Astrocyte (in vitro differentiated cells and primary cell): ENCODE data around the gene NTN1. TPM values are rescaled to one million over a fixed set of nuclear protein-coding genes. Genes with fewer than 3 reads are reported as not detected.

Source experiments
- DNase-seq: peaks from one replicate; pipeline ENCODE4 v3.0.0-alpha.2; 2010; ENCODE audit warnings: low read depth
- FAIRE-seq: peaks from 2 replicates; lab custom pipeline; 2011; peaks lifted over from hg19 to GRCh38; lab: Jason Lieb, UNC
- H2AFZ ChIP-seq: 2 replicates; pipeline ENCODE4 v1.6.0; 2012; ENCODE audit warnings: low read depth, low read length, inconsistent platforms
- H3K27ac ChIP-seq: 2 replicates; pipeline ENCODE4 v1.5.1; 2011; ENCODE audit warnings: low read depth, low read length, inconsistent platforms
- H3K27me3 ChIP-seq: 2 replicates; pipeline ENCODE4 v1.6.0; 2011; ENCODE audit warnings: low read length, inconsistent platforms; ENCODE audit not compliant: insufficient read depth
- H3K36me3 ChIP-seq: 2 replicates; pipeline ENCODE4 v1.5.1; 2011; ENCODE audit warnings: low read length, inconsistent platforms; ENCODE audit not compliant: insufficient read depth
- H3K4me1 ChIP-seq: 2 replicates; pipeline ENCODE4 v1.5.1; 2011; ENCODE audit warnings: low read length, inconsistent platforms; ENCODE audit not compliant: insufficient read depth
- H3K4me2 ChIP-seq: 2 replicates; pipeline ENCODE4 v1.6.0; 2012; ENCODE audit warnings: low read length, inconsistent platforms
- H3K4me3 ChIP-seq: 2 replicates; pipeline ENCODE4 v1.5.1; 2011; ENCODE audit warnings: low read depth, mild to moderate bottlenecking, low read length, inconsistent platforms; ENCODE audit not compliant: insufficient read depth
- H3K79me2 ChIP-seq: 2 replicates; pipeline ENCODE4 v1.6.0; 2012; ENCODE audit warnings: mild to moderate bottlenecking, low read length, inconsistent platforms; ENCODE audit not compliant: insufficient read depth
- H3K9ac ChIP-seq: 2 replicates; pipeline ENCODE4 v1.6.0; 2012; ENCODE audit warnings: mild to moderate bottlenecking, low read length, inconsistent platforms
- H3K9me3 ChIP-seq: 2 replicates; pipeline ENCODE4 v1.5.1; 2012; ENCODE audit warnings: low read depth, mild to moderate bottlenecking, low read length, inconsistent platforms; ENCODE audit not compliant: insufficient read depth
- H4K20me1 ChIP-seq: 2 replicates; pipeline ENCODE4 v1.6.0; 2012; ENCODE audit warnings: low read length, inconsistent platforms; ENCODE audit not compliant: insufficient read depth
- H3K27ac Mint-ChIP-seq: one replicate; pipeline ENCODE4 v1.8.0; 2021; ENCODE audit warnings: mild to moderate bottlenecking, mixed read lengths; ENCODE audit not compliant: unreplicated experiment
- H3K27me3 Mint-ChIP-seq: one replicate; pipeline ENCODE4 v1.8.0; 2021; ENCODE audit warnings: low read depth, mixed read lengths; ENCODE audit not compliant: unreplicated experiment
- H3K36me3 Mint-ChIP-seq: one replicate; pipeline ENCODE4 v1.8.0; 2021; ENCODE audit warnings: low read depth, mixed read lengths; ENCODE audit not compliant: unreplicated experiment
- H3K4me1 Mint-ChIP-seq: one replicate; pipeline ENCODE4 v1.8.0; 2021; ENCODE audit warnings: low read depth, mixed read lengths; ENCODE audit not compliant: unreplicated experiment
- H3K4me3 Mint-ChIP-seq: one replicate; pipeline ENCODE4 v1.8.0; 2021; ENCODE audit warnings: mild to moderate bottlenecking, moderate library complexity, mixed read lengths; ENCODE audit not compliant: unreplicated experiment
- H3K9me3 Mint-ChIP-seq: one replicate; pipeline ENCODE4 v1.8.0; 2021; ENCODE audit warnings: mild to moderate bottlenecking, mixed read lengths; ENCODE audit not compliant: unreplicated experiment
- EZH2 ChIP-seq: IDR thresholded peaks from 2 replicates; pipeline ENCODE4 v1.6.1; 2012; ENCODE audit warnings: mild to moderate bottlenecking, low read length, inconsistent platforms; ENCODE audit not compliant: insufficient read depth
- total RNA-seq: library from RNA; stranded (reverse); gene quantifications from 2 replicates; pipeline ENCODE4 v1.2.1, GENCODE V29; 2021
- TF ChIP-seq, protein P1 (sequence below): IDR thresholded peaks from 2 replicates; pipeline ENCODE4 v1.5.1; 2011; ENCODE audit warnings: low read depth, mild to moderate bottlenecking, inconsistent platforms, low read length, moderate library complexity; ENCODE audit not compliant: insufficient read depth

The NTN1 gene
- total RNA-seq, 1 donor from 2014 or later: 9.8 TPM

GRCh38 chr17:9038380-9038779, 17.1 kb downstream of the NTN1 start:
- H3K4me3 Mint-ChIP-seq: no peak overlapping the region
- TF ChIP-seq, protein P1, sequence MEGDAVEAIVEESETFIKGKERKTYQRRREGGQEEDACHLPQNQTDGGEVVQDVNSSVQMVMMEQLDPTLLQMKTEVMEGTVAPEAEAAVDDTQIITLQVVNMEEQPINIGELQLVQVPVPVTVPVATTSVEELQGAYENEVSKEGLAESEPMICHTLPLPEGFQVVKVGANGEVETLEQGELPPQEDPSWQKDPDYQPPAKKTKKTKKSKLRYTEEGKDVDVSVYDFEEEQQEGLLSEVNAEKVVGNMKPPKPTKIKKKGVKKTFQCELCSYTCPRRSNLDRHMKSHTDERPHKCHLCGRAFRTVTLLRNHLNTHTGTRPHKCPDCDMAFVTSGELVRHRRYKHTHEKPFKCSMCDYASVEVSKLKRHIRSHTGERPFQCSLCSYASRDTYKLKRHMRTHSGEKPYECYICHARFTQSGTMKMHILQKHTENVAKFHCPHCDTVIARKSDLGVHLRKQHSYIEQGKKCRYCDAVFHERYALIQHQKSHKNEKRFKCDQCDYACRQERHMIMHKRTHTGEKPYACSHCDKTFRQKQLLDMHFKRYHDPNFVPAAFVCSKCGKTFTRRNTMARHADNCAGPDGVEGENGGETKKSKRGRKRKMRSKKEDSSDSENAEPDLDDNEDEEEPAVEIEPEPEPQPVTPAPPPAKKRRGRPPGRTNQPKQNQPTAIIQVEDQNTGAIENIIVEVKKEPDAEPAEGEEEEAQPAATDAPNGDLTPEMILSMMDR: no peak
- no peak for TF ChIP-seq EZH2
- Histone ChIP-seq H3K79me2 (no peaks in the 10 kb centered on the region), H3K9ac (no peak overlapping the region), H3K27ac (no peak overlapping the region), H4K20me1 (no peaks in the 10 kb centered on the region), H3K9me3 (no peaks in the 10 kb centered on the region), H3K4me1 (no peaks in the 10 kb centered on the region), H2AFZ (no peak overlapping the region), H3K27me3 (no peaks in the 10 kb centered on the region), H3K36me3 (no peaks in the 10 kb centered on the region), H3K4me3 (no peak overlapping the region), H3K4me2 (no peak overlapping the region)
- H3K36me3 Mint-ChIP-seq: no peaks in the 10 kb centered on the region
- H3K4me1 Mint-ChIP-seq: no peaks in the 10 kb centered on the region
- DNase-seq (no peak), FAIRE-seq (no peak)
- no peak overlapping the region for H3K27ac Mint-ChIP-seq
- peaks cover 9% of the 10 kb centered on the region for H3K9me3 Mint-ChIP-seq
- no peaks in the 10 kb centered on the region for H3K27me3 Mint-ChIP-seq

GRCh38 chr17:9044772-9045463, 23.6 kb downstream of the NTN1 start:
- H3K9me3 Mint-ChIP-seq: peaks cover 7% of the 10 kb centered on the region
- H4K20me1 ChIP-seq: no peaks in the 10 kb centered on the region
- H3K79me2 ChIP-seq: no peaks in the 10 kb centered on the region
- no peak overlapping the region for H3K4me3 ChIP-seq
- H3K27me3 Mint-ChIP-seq: no peaks in the 10 kb centered on the region
- no peaks in the 10 kb centered on the region for H3K4me1 ChIP-seq
- H3K36me3 Mint-ChIP-seq: peaks cover 3% of the 10 kb centered on the region
- no peak overlapping the region for H3K4me2 ChIP-seq
- no peak overlapping the region for H3K27ac Mint-ChIP-seq
- no peak overlapping the region for H3K4me3 Mint-ChIP-seq
- FAIRE-seq: no peak
- no peak overlapping the region for H3K27ac ChIP-seq
- H3K9me3 ChIP-seq: no peaks in the 10 kb centered on the region
- no peaks in the 10 kb centered on the region for H3K4me1 Mint-ChIP-seq
- H3K27me3 ChIP-seq: no peaks in the 10 kb centered on the region
- no peak overlapping the region for H3K9ac ChIP-seq
- no peak overlapping the region for H2AFZ ChIP-seq
- DNase-seq: no peak
- no peaks in the 10 kb centered on the region for H3K36me3 ChIP-seq
- TF ChIP-seq EZH2: no peak
- TF ChIP-seq, protein P1: no peak

- Mint-ChIP-seq H3K9me3 (peaks cover 3% of the 10 kb centered on the region), H3K4me1 (peaks cover 10% of the 10 kb centered on the region), H3K36me3 (peaks cover 3% of the 10 kb centered on the region), H3K4me3 (no peak overlapping the region), H3K27ac (peak overlapping the region; percentile 78), H3K27me3 (peaks cover 17% of the 10 kb centered on the region)
- H3K36me3 ChIP-seq: no peaks in the 10 kb centered on the region
- FAIRE-seq: no peak
- no peak overlapping the region for H3K9ac ChIP-seq
- peaks cover 2% of the 10 kb centered on the region for H3K27me3 ChIP-seq
- H3K4me2 ChIP-seq: peak overlapping the region; percentile 34
- peaks cover 7% of the 10 kb centered on the region for H3K4me1 ChIP-seq
- TF ChIP-seq, protein P1: no peak
- no peaks in the 10 kb centered on the region for H4K20me1 ChIP-seq
- peaks cover 5% of the 10 kb centered on the region for H3K9me3 ChIP-seq
- no peak overlapping the region for H3K4me3 ChIP-seq
- H2AFZ ChIP-seq: peak overlapping the region; percentile 23
- DNase-seq: peak; percentile 50
- H3K27ac ChIP-seq: peak overlapping the region; percentile 5
- no peaks in the 10 kb centered on the region for H3K79me2 ChIP-seq
These were observed 29.6 kb downstream of the NTN1 start for GRCh38 chr17:9050801-9051401.
